ENCODE data around the gene RPS26.

GRCh38 chr12:56004211-56004610 lies 37.5 kb upstream of the RPS26 start:
- TF ChIP-seq, protein P1, sequence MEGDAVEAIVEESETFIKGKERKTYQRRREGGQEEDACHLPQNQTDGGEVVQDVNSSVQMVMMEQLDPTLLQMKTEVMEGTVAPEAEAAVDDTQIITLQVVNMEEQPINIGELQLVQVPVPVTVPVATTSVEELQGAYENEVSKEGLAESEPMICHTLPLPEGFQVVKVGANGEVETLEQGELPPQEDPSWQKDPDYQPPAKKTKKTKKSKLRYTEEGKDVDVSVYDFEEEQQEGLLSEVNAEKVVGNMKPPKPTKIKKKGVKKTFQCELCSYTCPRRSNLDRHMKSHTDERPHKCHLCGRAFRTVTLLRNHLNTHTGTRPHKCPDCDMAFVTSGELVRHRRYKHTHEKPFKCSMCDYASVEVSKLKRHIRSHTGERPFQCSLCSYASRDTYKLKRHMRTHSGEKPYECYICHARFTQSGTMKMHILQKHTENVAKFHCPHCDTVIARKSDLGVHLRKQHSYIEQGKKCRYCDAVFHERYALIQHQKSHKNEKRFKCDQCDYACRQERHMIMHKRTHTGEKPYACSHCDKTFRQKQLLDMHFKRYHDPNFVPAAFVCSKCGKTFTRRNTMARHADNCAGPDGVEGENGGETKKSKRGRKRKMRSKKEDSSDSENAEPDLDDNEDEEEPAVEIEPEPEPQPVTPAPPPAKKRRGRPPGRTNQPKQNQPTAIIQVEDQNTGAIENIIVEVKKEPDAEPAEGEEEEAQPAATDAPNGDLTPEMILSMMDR (IDR thresholded peaks at IDR 0.05; ENCODE audit: low read length) = no peak
- TF ChIP-seq EZH2phosphoT487 (IDR thresholded peaks at IDR 0.05; ENCODE audit: low read length) (no peak), EZH2 (optimal IDR thresholded peaks at IDR 0.05; ENCODE audit: low read depth, low read length) (no peak)

Measured in MM.1S (cell line).